Suppressor macrophage treated with lipopolysaccharide for 4 hours (primary cell): ENCODE results near the gene CARM1.
"Not testable (repeated sequence)": the region's sequence is repeated elsewhere in the genome, so short reads cannot be mapped to it uniquely, and the experiment has no call there.

Experiments
- DNase-seq: peaks from one replicate; pipeline ENCODE4 v3.0.0-alpha.2; 2020

CARM1 gene

DNA sequence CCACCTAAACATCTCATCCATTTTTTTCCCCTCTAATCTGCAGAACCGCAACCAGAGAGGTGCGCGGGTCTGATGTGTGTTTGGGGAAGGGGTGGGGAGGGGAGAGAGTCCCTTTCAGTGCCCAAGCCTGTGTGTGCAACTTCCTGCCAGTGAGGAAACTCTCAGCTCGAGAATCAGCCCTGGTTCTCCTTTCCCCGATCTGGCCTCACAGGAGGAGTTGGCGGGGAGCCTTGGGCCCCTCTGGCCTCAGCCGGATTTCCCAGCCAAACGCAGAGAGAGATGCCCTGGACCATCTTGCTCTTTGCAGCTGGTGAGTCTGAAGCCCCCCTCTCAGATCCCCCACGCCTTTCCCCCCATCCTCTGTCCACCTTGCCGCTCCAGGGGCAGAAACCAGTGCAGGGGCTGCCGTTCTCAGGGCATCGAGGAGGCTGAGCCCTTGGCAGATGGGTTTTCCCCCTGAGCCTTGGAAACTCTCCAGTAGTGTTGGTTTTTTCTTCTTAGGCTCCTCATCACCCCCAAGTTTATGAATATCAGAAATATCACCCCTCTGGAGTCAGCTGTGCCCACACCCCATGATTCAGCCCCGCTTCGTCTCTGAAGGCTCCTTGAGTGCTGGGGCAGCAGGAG, 23.0 kb upstream of the CARM1 start, which contains the start of gene C19orf38:
Gene C19orf38, plus strand, starts transcription at position 186 of the 627 bp plus-strand sequence. Its CDS starts 94 bp downstream, at position 280.
- DNase-seq = peak; percentile 77

DNA sequence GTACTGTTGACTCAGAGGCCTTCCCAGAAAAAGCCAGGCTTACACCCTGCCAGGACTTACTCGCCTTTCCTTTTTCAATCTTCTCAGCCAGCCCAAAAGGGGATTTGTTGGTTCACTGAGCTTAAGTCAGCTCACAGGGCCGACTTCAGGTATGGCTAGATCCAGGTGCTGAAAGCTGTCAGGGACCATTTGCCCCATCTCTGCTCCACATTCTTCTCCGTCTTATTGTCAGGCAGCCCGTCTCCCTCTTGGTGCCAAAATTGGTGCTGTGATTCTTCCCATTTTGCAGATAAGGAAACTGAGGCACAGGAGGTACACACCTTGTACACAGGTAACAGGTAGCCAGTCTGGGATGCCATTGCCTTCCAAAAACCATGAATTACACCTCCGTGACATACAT, 20.7 kb upstream of the CARM1 start:
- no peak for DNase-seq

DNA sequence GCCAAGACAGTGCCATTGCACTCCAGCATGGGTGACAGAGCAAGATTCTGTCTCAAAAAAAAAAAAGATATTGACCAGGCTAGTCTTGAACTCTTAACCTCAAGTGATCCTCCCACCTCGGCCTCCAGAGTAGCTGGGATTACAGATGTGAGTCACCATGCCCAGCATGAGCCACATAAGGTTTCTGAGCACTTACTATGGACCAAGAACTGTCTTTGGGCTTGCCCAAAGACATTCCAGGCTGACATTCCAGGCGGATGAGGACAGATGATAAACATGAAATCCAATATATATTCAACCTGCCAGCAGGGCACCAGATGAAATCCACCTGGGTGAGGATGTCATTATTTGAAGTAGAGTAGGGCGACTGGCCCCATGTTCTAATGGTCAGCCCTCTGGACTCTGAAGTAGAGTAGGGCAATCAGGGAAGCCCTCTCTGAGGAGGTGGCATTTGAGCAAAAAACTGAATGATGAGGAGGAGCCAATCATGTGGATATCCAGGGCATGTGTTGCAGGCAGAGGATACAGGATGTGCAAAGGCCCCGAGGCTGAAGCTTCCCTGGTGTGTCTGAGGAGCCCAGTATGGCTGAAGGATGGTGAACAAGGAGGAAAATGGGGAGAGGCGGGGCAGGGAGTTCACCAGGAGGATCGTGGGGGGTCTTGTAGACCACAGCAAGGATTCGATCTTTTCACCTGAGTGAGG, 19.1 kb upstream of the CARM1 start:
- DNase-seq = no peak

DNA sequence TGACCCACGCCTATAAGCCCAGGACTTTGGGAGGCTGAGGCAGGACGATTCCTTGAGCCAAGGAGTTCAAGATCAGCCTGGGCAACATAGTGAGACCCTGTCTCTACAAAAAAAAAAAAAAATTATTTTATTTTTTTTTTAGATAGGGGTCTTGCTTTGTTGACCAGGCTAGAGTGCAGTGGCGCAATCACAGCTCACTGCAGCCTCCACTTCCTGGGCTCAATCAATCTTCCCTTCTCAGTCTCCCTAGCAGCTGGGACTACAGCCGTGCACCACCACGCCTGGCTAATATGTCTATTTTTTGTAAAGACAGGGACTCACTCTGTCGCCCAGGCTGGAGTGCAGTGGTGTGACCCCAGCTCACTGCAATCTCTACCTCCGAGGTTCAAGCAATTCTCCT, 18.4 kb upstream of the CARM1 start:
- no peak for DNase-seq

DNA sequence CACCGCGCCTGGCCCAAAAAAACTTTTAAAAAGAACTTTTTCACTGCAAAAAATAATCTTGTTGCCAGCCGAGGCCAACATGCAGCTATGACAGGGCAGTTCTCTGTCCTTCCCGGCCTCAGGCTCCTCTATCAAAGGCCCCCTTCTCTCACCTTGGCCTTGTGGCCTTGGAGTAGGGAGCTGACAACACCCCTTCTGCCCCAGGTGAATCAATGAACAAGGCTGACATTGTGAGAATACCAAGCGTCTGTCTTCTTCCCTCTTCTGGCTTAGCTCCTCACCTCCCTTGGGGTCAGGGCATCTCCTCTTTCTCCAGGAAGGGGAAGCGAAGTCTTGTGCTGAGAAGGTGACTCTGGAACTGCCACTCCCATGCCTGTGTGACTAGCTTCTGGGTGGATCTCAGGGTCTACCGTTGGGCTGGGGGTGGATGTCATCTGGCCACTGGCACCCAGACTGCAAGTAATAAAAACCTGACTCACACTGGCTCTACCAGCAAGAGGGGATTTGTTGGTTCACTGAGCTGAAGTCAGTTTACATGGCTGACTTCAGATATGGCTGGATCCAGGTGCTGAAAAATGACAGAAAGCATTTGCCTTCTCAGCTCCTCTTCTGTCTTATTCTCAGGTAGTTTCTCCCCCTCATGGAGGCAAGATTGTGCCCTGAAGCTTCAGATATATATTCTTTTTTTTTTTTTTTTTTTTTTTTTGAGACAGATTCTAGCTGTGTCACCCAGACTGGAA, 16.8 kb upstream of the CARM1 start:
- DNase-seq = peak; percentile 43

DNA sequence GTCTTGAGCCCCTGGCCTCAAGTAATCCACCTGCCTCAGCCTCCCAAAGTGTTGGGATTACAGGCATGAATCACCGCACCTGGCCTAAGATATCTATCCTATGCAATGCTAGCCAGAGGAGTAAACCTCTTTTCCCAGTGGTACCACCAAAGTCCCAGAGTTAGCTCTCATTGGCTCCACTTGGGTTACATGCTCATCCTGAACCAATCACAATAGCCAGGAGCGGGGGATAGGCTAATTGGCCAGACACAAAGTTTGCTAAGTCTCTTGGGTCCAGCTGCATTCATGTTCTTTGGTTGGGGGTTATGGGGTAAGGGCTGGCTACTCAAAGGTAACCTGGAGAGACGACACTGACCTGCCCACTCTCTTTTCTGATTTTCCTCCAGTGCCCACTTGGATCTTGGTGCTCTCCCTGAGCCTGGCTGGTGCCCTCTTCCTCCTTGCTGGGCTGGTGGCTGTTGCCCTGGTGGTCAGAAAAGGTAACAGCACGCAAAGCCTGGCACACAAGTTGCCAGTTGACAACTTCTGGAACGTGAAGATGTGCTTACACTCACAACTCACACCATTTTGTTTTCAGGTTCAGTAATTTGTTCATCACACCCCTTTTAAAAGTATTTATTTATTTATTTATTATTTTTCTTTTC, 15.4 kb upstream of the CARM1 start:
- peak; percentile 57 for DNase-seq

DNA sequence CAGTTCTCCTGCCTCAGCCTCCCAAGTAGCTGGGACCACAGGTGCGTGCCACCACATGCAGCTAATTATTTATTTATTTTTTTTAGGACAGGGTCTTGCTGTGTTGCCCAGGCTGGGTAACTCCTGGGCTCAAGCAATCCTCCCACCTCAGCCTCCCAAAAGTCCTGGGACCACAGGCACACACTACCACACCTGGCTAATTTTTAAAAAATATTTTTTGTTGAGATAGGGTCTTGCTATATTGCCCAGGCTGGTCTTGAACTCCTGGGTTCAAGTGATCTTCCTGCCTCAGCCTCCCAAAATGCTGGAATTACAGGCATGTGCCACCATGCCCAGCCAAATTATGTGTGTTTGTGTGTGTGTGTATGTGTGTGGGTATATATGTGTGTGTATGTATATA, 14.5 kb upstream of the CARM1 start:
- DNase-seq = not testable (repeated sequence)

DNA sequence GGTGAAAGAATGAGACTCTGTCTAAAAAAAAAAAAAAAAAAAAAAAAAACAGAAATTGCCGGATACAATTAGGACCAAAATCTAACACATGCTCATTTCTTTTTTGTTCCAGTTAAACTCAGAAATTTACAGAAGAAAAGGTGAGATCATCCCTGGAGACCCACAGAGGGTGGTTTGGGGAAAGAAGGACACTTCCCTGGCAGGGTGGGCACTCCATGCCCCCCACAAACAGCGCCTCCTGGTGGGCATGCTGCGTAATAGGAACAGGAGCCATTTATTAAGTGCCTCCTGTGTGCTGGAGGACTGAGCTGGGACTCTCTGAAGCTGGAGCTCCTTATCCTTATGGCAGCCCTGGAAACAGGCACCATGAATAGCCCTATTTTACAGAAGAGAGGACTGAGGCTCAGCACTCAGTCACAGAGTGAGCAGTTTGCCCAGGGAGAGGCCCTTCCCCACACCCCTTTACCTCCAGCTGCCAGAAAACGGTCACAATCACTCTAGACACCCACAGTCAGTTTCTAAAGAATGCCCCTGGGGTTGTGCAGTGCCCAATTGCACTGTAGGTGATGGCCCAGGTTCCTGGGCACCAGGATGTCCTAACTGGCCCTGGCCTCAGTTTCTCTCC, 13.0 kb upstream of the CARM1 start:
- no peak for DNase-seq

DNA sequence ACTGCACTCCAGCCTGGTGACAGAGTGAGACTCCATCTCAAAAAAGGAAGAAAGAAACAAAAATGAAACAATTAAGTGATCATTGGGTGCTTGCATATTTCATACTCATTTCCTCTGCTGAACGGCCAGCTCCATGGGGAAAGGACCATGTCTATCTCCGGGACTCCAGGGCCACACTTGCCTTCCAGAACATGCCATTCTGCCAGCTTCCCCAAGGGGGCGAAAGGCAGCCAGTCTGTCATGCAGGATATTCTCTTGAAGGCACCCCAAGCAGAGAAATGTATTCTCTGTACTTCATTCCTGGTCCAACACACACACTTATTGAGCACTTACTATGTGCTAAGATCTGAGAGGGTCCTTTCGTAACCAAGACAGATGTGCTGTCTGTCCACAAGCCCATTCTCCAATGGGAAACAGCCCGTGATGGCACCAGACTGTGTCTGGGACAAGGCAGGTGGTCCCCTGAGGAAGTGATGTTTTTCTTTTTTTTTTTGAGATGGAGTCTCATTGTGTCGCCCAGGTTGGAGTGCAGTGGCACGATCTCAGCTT, 10.2 kb upstream of the CARM1 start:
- peak; percentile 93 for DNase-seq

DNA sequence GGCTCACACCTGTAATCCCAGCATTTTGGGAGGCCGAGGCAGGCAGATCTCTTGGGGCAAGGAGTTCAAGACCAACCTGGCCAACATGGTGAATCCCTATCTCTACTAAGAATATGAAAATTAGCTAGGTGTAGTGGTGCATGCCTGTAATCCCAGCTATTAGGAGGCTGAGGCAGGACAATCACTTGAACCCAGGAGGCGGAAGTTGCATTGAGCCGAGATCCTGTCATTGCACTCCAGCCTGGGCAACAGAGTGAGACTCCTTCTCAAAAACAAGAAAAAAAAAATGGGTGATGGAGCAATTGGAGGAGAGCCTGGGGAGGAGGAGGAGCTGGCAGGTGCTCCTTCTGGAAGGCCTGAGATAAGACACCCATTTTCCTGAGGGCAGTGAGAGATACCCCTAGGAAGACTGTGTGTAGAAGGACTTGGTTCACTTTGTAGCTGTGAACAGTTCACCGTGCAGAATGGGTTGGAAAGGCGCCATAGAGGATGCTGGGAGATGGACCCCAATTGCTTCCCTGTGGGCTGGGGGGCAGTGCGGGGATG, 8.7 kb upstream of the CARM1 start:
- DNase-seq = no peak

DNA sequence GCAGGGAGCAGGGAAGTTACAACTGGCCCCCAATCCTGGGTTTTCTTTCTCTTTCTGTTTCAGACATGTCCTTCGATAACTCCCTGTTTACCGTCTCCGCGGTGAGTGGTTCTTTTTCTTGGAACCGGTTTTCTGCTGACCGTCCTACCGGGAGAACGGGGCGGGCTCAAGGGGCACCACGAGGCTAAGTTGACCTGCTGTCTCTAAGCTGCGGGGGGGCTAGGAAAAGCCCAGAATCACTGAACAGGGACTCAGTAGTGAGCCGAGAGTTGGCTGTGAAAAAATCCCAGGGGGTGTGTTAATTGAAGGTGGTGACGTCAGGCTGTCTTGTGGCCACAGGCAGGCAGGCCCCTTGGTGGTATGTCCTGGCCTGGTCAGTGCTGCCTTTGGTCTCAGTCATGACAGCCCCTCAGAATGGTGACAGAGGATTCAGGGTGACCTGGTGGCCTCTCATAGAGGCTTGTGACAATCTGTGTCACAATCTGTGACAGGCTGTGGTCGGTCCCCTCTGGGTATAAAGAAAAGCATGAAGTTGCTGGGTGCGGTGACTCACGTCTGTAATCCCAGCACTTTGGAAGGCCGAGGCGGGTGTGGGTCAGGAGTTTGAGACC, 8.1 kb upstream of the CARM1 start:
- peak; percentile 68 for DNase-seq

DNA sequence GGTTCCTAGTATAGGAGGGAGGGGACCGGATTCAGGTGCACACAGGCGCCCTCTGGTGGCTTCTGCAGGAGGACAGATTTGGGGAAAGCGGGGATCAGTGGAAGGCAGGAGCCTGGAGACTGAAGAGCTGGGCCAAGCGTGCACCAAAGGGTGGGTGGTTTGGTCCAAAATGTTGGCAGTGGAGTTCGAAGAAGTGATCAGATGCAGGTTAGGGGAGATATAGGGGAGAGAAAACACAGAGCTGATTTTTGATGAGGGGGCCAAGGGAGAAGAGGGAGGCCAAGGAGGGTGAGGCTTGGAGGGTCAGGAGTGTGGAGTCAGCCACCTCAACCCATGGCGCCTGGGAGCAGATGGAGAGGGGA, 6.8 kb upstream of the CARM1 start:
- DNase-seq = peak; percentile 86

DNA sequence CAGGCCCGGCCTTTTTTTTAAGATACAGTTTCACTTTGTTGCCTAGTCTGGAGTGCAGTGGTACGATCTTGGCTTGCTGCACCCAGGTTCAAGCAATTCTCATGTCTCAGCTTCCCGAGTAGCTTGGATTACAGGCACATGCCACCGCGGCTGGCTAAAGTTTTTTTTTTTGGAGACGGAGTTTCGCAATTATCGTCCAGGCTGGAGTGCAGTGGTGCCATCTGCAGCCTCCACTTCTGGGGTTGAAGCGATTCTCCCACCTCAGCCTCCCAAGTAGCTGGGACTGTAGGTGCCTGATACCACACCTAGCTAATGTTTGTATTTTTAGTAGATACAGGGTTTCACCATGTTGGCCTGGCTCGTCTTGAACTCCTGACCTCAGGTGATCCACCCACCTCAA, 4.9 kb upstream of the CARM1 start:
- no peak for DNase-seq

DNA sequence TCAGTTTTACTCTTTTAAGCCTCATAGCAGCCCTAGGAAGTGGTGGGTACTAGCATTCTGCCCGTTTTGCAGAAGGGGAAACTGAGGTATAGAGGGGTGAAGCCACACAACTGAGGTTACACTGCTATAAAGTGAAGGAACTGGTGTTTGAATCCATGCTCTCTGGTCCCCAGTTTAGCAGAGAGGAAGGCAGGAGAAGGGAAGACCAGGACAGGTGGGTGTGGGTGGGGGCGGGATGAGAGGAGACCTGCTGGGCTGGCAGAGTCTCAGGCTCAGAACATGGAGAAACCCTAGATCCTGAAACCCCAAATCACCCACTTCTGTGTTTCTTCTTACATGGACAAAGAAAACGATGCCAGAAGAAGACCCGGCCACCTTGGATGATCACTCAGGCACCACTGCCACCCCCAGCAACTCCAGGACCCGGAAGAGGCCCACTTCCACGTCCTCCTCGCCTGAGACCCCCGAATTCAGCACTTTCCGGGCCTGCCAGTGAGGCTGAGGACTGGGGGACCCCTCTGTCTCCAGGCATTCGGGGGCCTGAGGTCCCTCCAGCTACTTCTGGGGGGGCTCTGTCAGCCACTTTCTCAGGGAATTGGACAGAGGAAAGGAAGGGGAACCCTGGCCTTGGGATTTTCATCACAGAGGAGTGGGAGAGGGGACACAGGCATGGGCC, 2.3 kb upstream of the CARM1 start:
- DNase-seq = no peak

DNA sequence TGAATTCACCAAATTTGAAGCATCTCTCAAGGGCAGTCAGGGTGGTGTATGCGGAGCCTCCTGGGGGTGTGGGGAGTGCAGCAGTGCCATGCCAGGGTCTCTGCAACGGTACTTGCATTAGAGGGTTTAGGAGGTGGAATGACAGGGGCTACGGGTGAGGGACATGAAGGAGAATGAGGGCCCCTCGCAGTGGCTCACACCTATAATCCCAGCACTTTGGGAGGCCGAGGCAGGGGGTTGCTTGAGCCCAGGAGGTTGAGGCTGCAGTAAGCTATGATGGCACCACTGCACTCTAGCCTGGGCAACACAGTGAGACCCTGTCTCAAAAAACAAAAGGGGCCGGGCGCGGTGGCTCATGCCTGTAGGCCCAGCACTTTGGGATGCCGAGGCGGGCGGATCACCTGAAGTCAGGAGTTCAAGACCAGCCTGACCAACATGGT, 1.5 kb upstream of the CARM1 start:
- DNase-seq = not testable (repeated sequence)

DNA sequence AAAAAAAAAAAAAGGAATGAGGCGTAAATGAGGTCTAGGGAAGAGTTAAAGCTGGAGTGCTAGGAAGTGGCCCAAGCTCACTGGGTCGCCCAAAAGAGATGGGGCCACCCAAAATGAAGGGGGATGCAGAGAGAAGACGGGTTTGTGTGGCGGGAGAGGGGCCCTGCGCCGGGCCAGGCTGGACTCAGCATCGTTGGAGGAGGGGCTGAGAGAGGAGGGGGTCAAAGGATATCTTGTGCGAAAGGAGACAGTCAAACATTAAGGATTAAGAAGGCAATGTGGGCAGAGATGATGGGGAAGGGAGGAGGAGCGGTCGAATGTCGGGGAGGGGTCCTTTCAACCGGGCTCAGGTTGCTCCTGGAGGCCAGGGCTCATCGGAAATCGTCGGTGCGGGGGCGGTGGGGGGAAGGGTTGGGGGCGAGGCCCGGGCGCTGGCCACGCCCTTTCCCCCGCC, 825 bp upstream of the CARM1 start:
- no peak for DNase-seq

DNA sequence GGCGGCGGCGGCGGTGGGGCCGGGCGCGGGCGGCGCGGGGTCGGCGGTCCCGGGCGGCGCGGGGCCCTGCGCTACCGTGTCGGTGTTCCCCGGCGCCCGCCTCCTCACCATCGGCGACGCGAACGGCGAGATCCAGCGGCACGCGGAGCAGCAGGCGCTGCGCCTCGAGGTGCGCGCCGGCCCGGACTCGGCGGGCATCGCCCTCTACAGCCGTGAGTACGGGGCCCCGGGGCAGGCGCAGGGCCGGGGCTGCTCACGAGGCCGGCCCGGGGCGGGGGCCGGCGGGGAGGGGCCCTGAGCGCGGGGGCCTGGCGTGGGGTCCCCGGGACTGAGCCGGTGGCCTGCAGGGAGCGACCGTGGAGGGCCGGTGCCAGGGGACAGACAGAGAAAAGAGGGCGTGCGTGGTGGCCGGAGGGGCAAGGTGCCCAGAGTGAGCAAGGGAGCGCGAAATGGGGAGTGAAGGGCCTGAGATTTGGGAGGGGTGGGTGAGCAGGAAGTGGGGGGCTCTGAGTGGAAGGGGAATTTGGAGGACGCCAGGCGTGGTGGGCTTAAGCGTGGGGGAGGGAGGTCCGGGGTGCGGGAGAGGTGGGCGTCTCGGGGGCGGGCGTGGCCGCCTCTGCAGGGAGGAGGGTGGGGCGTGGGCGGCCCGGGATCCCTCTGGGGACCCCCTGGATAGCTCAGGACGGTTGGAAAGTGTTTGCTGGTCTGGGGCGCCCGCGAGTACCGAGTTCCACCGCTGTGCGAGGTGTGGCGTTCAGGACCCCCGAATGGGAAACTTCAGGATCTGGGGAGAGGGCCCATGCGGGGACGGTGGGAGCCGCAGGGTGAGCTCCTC, 575 bp downstream of the CARM1 start:
- DNase-seq = peak; percentile 37

DNA sequence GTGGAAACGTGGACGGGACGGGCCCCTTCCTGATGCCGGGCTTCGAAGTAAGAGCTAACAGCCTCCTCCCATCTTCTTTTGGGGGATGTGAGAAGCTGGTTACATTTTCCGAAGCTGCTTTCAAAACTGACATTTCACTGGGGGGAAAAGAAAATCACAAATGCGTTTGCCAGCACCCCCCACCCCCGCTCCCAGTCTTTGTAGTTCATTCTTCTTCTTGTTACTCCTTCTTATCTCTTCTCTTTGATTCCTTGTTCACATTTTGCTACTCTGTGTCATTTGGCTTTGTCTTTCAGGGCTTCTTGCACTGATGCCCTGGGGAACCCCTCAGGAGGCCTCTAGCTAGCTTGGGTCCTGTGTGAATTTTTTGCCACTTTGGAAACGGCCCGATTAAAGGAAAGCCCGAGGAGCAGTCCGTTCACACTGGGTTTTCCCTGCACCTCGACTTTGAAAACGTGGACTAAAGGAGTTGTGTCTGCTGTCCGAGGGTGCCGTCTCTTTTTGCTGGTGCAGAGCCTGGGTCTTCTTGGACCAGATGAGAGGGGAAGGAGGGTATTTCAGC, 1.3 kb downstream of the CARM1 start:
- no peak for DNase-seq

DNA sequence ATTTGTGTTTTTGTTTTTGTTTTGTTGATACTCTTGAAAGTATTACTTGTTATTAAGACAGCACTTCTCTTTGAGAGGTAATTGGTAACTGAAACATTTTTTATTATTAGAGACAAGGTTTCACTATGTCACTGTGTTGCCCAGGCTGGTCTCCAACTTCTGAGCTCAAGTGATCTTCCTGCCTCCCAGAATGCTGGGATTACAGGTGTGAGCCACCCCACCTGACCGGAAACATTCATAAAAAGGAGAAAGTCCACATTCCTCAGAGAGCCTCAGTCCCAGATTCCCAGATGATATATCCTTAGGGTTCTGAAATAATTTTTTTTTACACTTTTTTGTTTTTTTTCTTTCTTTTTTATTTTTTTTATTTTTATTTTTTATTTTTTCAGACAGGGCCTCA, 2.7 kb downstream of the CARM1 start:
- no peak for DNase-seq
